Panc1 (cell line): ENCODE data around the gene OMG. TPM values are rescaled to one million over a fixed set of nuclear protein-coding genes. Genes with fewer than 3 reads are reported as not detected.

Source experiments
- ATAC-seq: fragments of 200-7000 bp; cut with Tn5 transposase; 2 replicates; pipeline ENCODE4 v1.9.1; 2020; ENCODE audit warnings: mild to moderate bottlenecking, moderate library complexity
- BruUV-seq: library from RNA; stranded (reverse); fragments of 400-500 nt; replicated peaks from 2 replicates; lab custom pipeline; 2021; lab: Mats Ljungman, UMichigan
- CTCF ChIA-PET: fragments of 300-600 bp; sonication (Branson Sonifier 250); formaldehyde crosslinking; loops from one replicate; lab custom pipeline; 2022; ENCODE audit warnings: antibody characterized with exemption; lab: Charles Lee
- POLR2A ChIA-PET: fragments of 300-600 bp; sonication (Branson Sonifier 250); formaldehyde crosslinking; loops from one replicate; lab custom pipeline; 2022; ENCODE audit warnings: antibody characterized with exemption; lab: Charles Lee
- DNase-seq: peaks from one replicate; pipeline ENCODE4 v3.0.0-alpha.2; 2010; ENCODE audit warnings: low read depth, low spot score
- H3K27ac ChIP-seq: 2 replicates; pipeline ENCODE4 v1.5.1; 2011; ENCODE audit warnings: mild to moderate bottlenecking, low read length, inconsistent platforms
- H3K27me3 ChIP-seq: fragments of 200-500 bp; sonication (Bioruptor generic); 2 replicates; pipeline ENCODE4 v1.6.0; 2014; ENCODE audit warnings: low read length, inconsistent platforms; ENCODE audit not compliant: control insufficient read depth, insufficient read depth
- H3K36me3 ChIP-seq: fragments of 200-500 bp; sonication (Bioruptor generic); 2 replicates; pipeline ENCODE4 v1.5.1; 2014; ENCODE audit warnings: inconsistent platforms, mild to moderate bottlenecking, low read length, moderate library complexity; ENCODE audit not compliant: control insufficient read depth, insufficient read depth
- H3K4me1 ChIP-seq: 2 replicates; pipeline ENCODE4 v1.5.1; 2011; ENCODE audit warnings: inconsistent platforms, mild to moderate bottlenecking, low read length, moderate library complexity; ENCODE audit not compliant: control insufficient read depth, insufficient read depth
- H3K4me3 ChIP-seq, 2 experiments: 2 replicates each; pipeline ENCODE4 v1.5.1; 2011 to 2012; ENCODE audit warnings: low read depth in 2 of 2, low read length in 2 of 2, mild to moderate bottlenecking in 2 of 2, inconsistent platforms in 1 of 2, moderate library complexity in 1 of 2
- H3K9me3 ChIP-seq: fragments of 200-500 bp; sonication (Bioruptor generic); 2 replicates; pipeline ENCODE4 v1.5.1; 2014; ENCODE audit warnings: low read depth, mild to moderate bottlenecking, inconsistent platforms, low read length, moderate library complexity; ENCODE audit not compliant: control insufficient read depth, insufficient read depth
- CTCF ChIP-seq: fragments of 450-650 bp; IDR thresholded peaks from 2 replicates; pipeline ENCODE4 v1.5.1; 2017; ENCODE audit warnings: mild to moderate bottlenecking
- POLR2AphosphoS5 ChIP-seq: IDR thresholded peaks from 2 replicates; pipeline ENCODE4 v1.6.1; 2012; ENCODE audit warnings: mild to moderate bottlenecking, low read depth, low read length, moderate library complexity
- REST ChIP-seq, 2 experiments: IDR thresholded peaks; 2 replicates each; pipeline ENCODE4 v1.6.1; 2011 to 2012; ENCODE audit warnings: low read depth in 2 of 2, control low read depth in 1 of 2, low read length in 1 of 2, mild to moderate bottlenecking in 1 of 2, moderate library complexity in 1 of 2; ENCODE audit not compliant: insufficient read depth in 1 of 2
- SIN3A ChIP-seq: IDR thresholded peaks from 2 replicates; pipeline ENCODE4 v1.6.1; 2012; ENCODE audit warnings: low read depth, mild to moderate bottlenecking, low read length, moderate library complexity, borderline replicate concordance; ENCODE audit not compliant: insufficient read depth
- TCF7L2 ChIP-seq: IDR thresholded peaks from 2 replicates; pipeline ENCODE4 v1.6.1; 2011; ENCODE audit warnings: mild to moderate bottlenecking, low read depth, low read length, inconsistent platforms
- in situ Hi-C: cut with HindIII; loops from 2 replicates; pipeline ENCODE4 v1.10.0; 2016; ENCODE audit warnings: low sequenced_read_pairs, low pct_unique_long_range_greater_than_20kb
- intact Hi-C: fragments of 100-400 bp; cut with micrococcal nuclease; formaldehyde crosslinking; loops from one replicate; pipeline ENCODE4 v1.10.0; 2022; ENCODE audit not compliant: unreplicated experiment
- total RNA-seq: library from RNA; stranded (reverse); gene quantifications from one replicate; pipeline ENCODE4 v1.2.1, GENCODE V29; 2021; ENCODE audit not compliant: unreplicated experiment

The OMG gene
- total RNA-seq, 1 experiment from 2014 or later = not detected

- ATAC-seq (no peak), DNase-seq (no peak)
- POLR2A ChIA-PET = no interaction called here
- in situ Hi-C loops (no loop called here), intact Hi-C loops (no loop called here)
- no peak overlapping the region for H3K27ac ChIP-seq
- 0 out of 2 replicates have a peak, but pooled peaks cover 4% of the 10 kb centered on the region for H3K4me1 ChIP-seq
- no peaks in the 10 kb centered on the region for H3K36me3 ChIP-seq
- no TSS peak for BruUV-seq
- TF ChIP-seq POLR2AphosphoS5 = no peak
- no peak for TF ChIP-seq SIN3A
- no peak for TF ChIP-seq TCF7L2
- no peak for TF ChIP-seq CTCF
- TF ChIP-seq REST (IDR thresholded peaks at IDR 0.05; ENCODE audit: insufficient read depth in 1 of 2, low read depth in 2 of 2, low read length in 1 of 2) = no peak
- CTCF ChIA-PET = no interaction called here
- no peaks in the 10 kb centered on the region for H3K27me3 ChIP-seq
- H3K4me3 ChIP-seq = no peak overlapping the region
- H3K9me3 ChIP-seq = no peaks in the 10 kb centered on the region
Measured at GRCh38 chr17:31318298-31318801, 21.3 kb upstream of the OMG start.

- intact Hi-C loops (no loop called here), in situ Hi-C loops (no loop called here)
- Histone ChIP-seq H3K36me3 (no peaks in the 10 kb centered on the region), H3K4me1 (0 out of 2 replicates have a peak, but pooled peaks cover 4% of the 10 kb centered on the region), H3K9me3 (no peaks in the 10 kb centered on the region), H3K4me3 (no peak overlapping the region), H3K27me3 (no peaks in the 10 kb centered on the region), H3K27ac (no peak overlapping the region)
- ChIA-PET POLR2A (no interaction called here), CTCF (interaction anchor here (0.6 kb wide), 1 partner anchor 37 kb away, joined by 6 read pairs; no protein-coding TSS in a partner anchor)
- no peak for DNase-seq
- ATAC-seq = no peak
- no TSS peak for BruUV-seq
- no peak for TF ChIP-seq POLR2AphosphoS5
- TF ChIP-seq CTCF = no peak
- TF ChIP-seq TCF7L2 = no peak
- no peak for TF ChIP-seq REST (IDR thresholded peaks at IDR 0.05; ENCODE audit: insufficient read depth in 1 of 2, low read depth in 2 of 2, low read length in 1 of 2)
- no peak for TF ChIP-seq SIN3A
Measured at GRCh38 chr17:31314782-31315100, 17.7 kb upstream of the OMG start.
